SU-DHL-6 (cell line): ENCODE data around the gene LIN7B.

Experiments
- H2AFZ ChIP-seq: fragments of 200-600 bp; sonication (generic); 2 replicates; pipeline ENCODE4 v1.6.1; 2014; ENCODE audit warnings: low read depth, mild to moderate bottlenecking, moderate library complexity, mixed read lengths, antibody characterized with exemption, low read length; ENCODE audit not compliant: severe bottlenecking
- H3F3A ChIP-seq: fragments of 200-600 bp; shearing (Covaris generic); 2 replicates; pipeline ENCODE4 v1.6.0; 2016; ENCODE audit warnings: antibody characterized with exemption, mild to moderate bottlenecking; ENCODE audit not compliant: insufficient read depth
- H3K27ac ChIP-seq: fragments of 200-600 bp; sonication (generic); 2 replicates; pipeline ENCODE4 v1.5.1; 2016; ENCODE audit warnings: low read depth, mild to moderate bottlenecking, low read length, moderate library complexity, mixed read lengths
- H3K27me3 ChIP-seq: fragments of 200-600 bp; sonication (generic), shearing (Covaris generic); 2 replicates; pipeline ENCODE4 v1.6.0; 2014; ENCODE audit warnings: mild to moderate bottlenecking, low read length
- H3K36me3 ChIP-seq: fragments of 200-600 bp; sonication (generic); 2 replicates; pipeline ENCODE4 v1.6.1; 2014; ENCODE audit warnings: mild to moderate bottlenecking, low read length, mixed read lengths
- H3K4me2 ChIP-seq: fragments of 300-600, 200-600 bp; shearing (Covaris generic), sonication (generic); 2 replicates; pipeline ENCODE4 v1.6.0; 2014; ENCODE audit warnings: low read length, low read depth, mild to moderate bottlenecking; ENCODE audit not compliant: poor library complexity, severe bottlenecking
- H3K4me3 ChIP-seq: fragments of 200-600 bp; sonication (generic); 2 replicates; pipeline ENCODE4 v1.5.1; 2014; ENCODE audit warnings: antibody characterized with exemption, low read length, mild to moderate bottlenecking, mixed read lengths; ENCODE audit not compliant: insufficient read depth, poor library complexity, severe bottlenecking
- H3K79me2 ChIP-seq: fragments of 200-600 bp; sonication (generic); 2 replicates; pipeline ENCODE4 v1.6.1; 2014; ENCODE audit warnings: mild to moderate bottlenecking, low read length, moderate library complexity; ENCODE audit not compliant: insufficient read depth
- H3K9ac ChIP-seq: fragments of 200-600 bp; sonication (generic); 2 replicates; pipeline ENCODE4 v1.7.0; 2014; ENCODE audit warnings: mild to moderate bottlenecking, low read length
- H3K9me2 ChIP-seq: fragments of 200-600 bp; sonication (generic); replicated peaks from 2 replicates; pipeline ENCODE4 v1.6.1; 2014; ENCODE audit warnings: low read length; ENCODE audit not compliant: insufficient read depth
- H3K9me3 ChIP-seq: fragments of 200-600 bp; sonication (generic); 2 replicates; pipeline ENCODE4 v1.6.1; 2014; ENCODE audit warnings: low read length, mixed read lengths; ENCODE audit not compliant: insufficient read depth
- H4K20me1 ChIP-seq: fragments of 200-600 bp; sonication (generic); 2 replicates; pipeline ENCODE4 v1.6.1; 2014; ENCODE audit warnings: low read depth, mild to moderate bottlenecking, antibody characterized with exemption, low read length, moderate library complexity, mixed read lengths
- EZH2phosphoT487 ChIP-seq: fragments of 200-600 bp; sonication (generic), shearing (Covaris generic); conservative IDR thresholded peaks from 2 replicates; pipeline ENCODE4 v1.6.1; 2018; ENCODE audit warnings: mild to moderate bottlenecking, antibody characterized with exemption, low read length, moderate library complexity, mixed read lengths
- TF ChIP-seq, protein P1 (sequence below): fragments of 200-600 bp; sonication (generic); IDR thresholded peaks from one replicate; pipeline ENCODE4 v1.5.1; 2017; ENCODE audit warnings: antibody characterized with exemption, mild to moderate bottlenecking, low read length, moderate library complexity; ENCODE audit not compliant: insufficient read depth, poor library complexity, severe bottlenecking

LIN7B gene

DNA sequence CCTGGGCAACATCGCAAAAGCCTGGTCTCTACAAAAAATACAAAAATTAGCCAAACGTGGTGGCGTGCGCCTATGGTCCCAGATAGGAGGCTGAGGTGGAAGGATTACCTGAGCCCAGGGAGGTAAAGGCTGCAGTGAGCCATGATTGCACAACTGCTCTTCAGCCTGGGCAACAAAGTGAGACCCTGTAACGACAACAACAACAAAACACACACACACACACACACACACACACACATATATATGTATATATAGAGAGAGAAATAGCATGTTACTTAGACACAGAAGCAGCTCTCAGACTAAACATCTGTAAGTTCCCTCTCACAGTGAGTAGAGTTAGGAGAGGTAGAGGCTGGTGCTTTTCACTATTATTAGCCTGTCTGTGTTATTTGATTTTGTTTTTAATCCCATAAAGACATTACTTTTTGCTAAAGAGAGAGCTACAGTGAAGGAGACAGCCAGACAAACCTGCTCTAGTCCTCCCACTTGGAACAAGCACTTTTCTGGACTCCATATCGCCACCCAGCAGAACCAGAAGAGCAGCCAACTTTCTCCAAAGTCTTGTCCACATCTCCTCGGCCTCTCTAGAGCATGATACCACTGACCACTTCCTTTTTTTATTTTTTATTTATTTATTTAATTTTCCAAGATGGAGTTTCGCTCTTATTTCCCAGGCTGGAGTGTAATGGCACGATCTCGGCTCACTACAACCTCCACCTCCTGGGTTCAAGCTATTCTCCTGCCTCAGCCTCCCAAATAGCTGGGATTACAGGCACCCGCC lies 2.8 kb upstream of the LIN7B start:
- no peaks in the 10 kb centered on the region for H3K27me3 ChIP-seq
- no peak overlapping the region for H3K4me3 ChIP-seq
- H3K4me2 ChIP-seq, result no peak overlapping the region
- no peaks in the 10 kb centered on the region for H3K9me3 ChIP-seq
- no peaks in the 10 kb centered on the region for H3K79me2 ChIP-seq
- H3K9ac ChIP-seq, result no peak overlapping the region
- H3K36me3 ChIP-seq, result peaks cover 3% of the 10 kb centered on the region; the same call in 1 of the 2 replicates
- H3K27ac ChIP-seq, result no peak overlapping the region
- H4K20me1 ChIP-seq, result no peaks in the 10 kb centered on the region; the same call in 1 of the 2 replicates
- TF ChIP-seq EZH2phosphoT487, result no peak
- TF ChIP-seq, protein P1, sequence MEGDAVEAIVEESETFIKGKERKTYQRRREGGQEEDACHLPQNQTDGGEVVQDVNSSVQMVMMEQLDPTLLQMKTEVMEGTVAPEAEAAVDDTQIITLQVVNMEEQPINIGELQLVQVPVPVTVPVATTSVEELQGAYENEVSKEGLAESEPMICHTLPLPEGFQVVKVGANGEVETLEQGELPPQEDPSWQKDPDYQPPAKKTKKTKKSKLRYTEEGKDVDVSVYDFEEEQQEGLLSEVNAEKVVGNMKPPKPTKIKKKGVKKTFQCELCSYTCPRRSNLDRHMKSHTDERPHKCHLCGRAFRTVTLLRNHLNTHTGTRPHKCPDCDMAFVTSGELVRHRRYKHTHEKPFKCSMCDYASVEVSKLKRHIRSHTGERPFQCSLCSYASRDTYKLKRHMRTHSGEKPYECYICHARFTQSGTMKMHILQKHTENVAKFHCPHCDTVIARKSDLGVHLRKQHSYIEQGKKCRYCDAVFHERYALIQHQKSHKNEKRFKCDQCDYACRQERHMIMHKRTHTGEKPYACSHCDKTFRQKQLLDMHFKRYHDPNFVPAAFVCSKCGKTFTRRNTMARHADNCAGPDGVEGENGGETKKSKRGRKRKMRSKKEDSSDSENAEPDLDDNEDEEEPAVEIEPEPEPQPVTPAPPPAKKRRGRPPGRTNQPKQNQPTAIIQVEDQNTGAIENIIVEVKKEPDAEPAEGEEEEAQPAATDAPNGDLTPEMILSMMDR, result no peak
- H3K9me2 ChIP-seq, result no peaks in the 10 kb centered on the region
- peaks cover 21% of the 10 kb centered on the region for H3F3A ChIP-seq
- no peak overlapping the region for H2AFZ ChIP-seq

DNA sequence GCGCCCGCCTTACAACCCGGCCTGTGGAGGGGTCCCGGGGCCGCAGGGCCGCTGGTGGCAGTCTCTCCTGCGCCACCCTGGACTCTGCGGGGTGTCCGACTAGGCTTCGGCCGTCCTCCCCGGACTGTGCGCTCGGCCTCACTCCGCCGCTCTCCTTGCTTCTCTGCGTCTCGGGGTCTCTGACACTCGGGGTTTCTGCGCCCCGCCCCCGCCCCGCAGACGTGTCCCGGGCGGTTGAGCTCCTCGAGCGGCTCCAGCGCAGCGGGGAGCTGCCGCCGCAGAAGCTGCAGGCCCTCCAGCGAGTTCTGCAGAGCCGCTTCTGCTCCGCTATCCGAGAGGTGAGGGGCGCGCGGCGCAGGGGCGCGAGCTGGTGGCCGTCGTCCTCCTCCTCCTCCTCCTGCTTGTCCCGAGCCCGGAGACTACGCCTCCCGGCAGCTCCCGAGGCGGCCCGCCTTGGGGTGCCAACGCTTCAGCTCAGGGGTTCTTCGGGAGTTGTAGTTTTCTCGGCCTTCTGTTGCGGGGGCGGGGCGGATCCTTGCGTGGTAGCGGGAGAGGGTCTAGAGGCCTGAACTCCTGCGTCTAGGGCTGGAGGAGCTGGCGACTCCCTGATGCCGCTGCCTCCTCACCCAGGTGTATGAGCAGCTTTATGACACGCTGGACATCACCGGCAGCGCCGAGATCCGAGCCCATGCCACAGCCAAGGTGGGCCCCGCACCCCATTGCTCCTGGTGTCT lies 627 bp downstream of the LIN7B start:
- H3K27me3 ChIP-seq, result no peaks in the 10 kb centered on the region
- H3K9me2 ChIP-seq, result no peaks in the 10 kb centered on the region
- TF ChIP-seq, protein P1, result no peak
- TF ChIP-seq EZH2phosphoT487, result no peak
- peaks cover 20% of the 10 kb centered on the region; the same call in 1 of the 2 replicates for H3F3A ChIP-seq
- H3K27ac ChIP-seq, result no peak overlapping the region
- H2AFZ ChIP-seq, result peak overlapping the region; percentile 68
- H3K36me3 ChIP-seq, result no peaks in the 10 kb centered on the region
- H3K79me2 ChIP-seq, result no peaks in the 10 kb centered on the region
- peak overlapping the region; percentile 53 for H3K4me3 ChIP-seq
- peak overlapping the region; percentile 59 for H3K9ac ChIP-seq
- H3K9me3 ChIP-seq, result no peaks in the 10 kb centered on the region
- H4K20me1 ChIP-seq, result no peaks in the 10 kb centered on the region
- H3K4me2 ChIP-seq, result peak overlapping the region; percentile 94

DNA sequence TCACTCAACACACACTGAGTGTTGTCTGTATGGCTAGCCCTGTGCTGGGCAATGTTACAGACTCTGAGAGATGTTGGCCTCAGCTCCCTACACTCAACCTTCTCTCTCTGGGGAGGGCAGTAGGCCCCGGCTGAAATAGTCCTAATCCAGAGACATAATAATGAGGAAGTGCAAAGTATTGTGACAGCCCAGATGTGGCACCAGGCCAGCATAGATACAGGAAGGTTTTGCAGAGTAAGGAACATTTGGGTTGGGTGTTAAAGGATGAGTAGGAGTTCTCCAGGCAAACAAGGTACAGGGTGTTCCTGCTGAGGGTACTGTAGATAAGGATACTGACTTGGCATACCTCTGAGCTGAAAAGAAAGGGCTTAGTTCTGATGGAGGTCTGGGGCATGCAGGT lies 2.4 kb downstream of the LIN7B start:
- Histone ChIP-seq H3K79me2 (no peaks in the 10 kb centered on the region), H3K9me3 (no peaks in the 10 kb centered on the region), H3K4me3 (no peak overlapping the region), H3F3A (peaks cover 7% of the 10 kb centered on the region; the same call in 1 of the 2 replicates), H3K27ac (no peak overlapping the region), H3K27me3 (no peaks in the 10 kb centered on the region), H2AFZ (no peak overlapping the region), H3K9ac (no peak overlapping the region), H4K20me1 (no peaks in the 10 kb centered on the region), H3K4me2 (no peak overlapping the region), H3K36me3 (no peaks in the 10 kb centered on the region), H3K9me2 (no peaks in the 10 kb centered on the region)
- TF ChIP-seq, protein P1, result no peak
- no peak for TF ChIP-seq EZH2phosphoT487
